HepG2 (cell line): ENCODE data around the gene NRSN2. TPM values are rescaled to one million over a fixed set of nuclear protein-coding genes. Genes with fewer than 3 reads are reported as not detected.

Experiments
- ATF7 ChIP-seq, 2 experiments: fragments of 450-650 bp in 1 of 2; sonication (generic) in 1 of 2; formaldehyde crosslinking in 1 of 2; IDR thresholded peaks; 2 replicates each; pipeline versions ENCODE4 v1.4.0 to v1.6.1; 2016 to 2020; ENCODE audit warnings: antibody characterized with exemption in 1 of 2, mild to moderate bottlenecking in 1 of 2, missing genetic modification reagents in 1 of 2
- IRX3 ChIP-seq: sonication (generic); formaldehyde crosslinking; IDR thresholded peaks from 2 replicates; pipeline ENCODE4 v1.8.1; 2023; ENCODE audit warnings: mild to moderate bottlenecking, low read depth, missing genetic modification reagents, borderline replicate concordance
- JUN ChIP-seq: sonication (generic); formaldehyde crosslinking; IDR thresholded peaks from 2 replicates; pipeline ENCODE4 v1.4.0; 2020; ENCODE audit warnings: mild to moderate bottlenecking, missing genetic modification reagents
- KDM5A ChIP-seq: fragments of 200-600 bp; sonication (generic); IDR thresholded peaks from 2 replicates; pipeline ENCODE4 v1.7.0; 2018; ENCODE audit warnings: antibody characterized with exemption, mild to moderate bottlenecking, low read length, borderline replicate concordance
- MED1 ChIP-seq: sonication (generic); formaldehyde crosslinking; IDR thresholded peaks from 2 replicates; pipeline ENCODE4 v1.4.0; 2020; ENCODE audit warnings: missing genetic modification reagents
- MTF1 ChIP-seq: sonication (generic); formaldehyde crosslinking; IDR thresholded peaks from 2 replicates; pipeline ENCODE4 v1.5.0; 2020; ENCODE audit warnings: missing genetic modification reagents
- NKX3-1 ChIP-seq: sonication (generic); formaldehyde crosslinking; IDR thresholded peaks from 2 replicates; pipeline ENCODE4 v1.5.0; 2020; ENCODE audit warnings: missing genetic modification reagents
- NR2F2 ChIP-seq: IDR thresholded peaks from 2 replicates; pipeline ENCODE4 v1.6.1; 2012; ENCODE audit warnings: low read depth, inconsistent platforms, borderline replicate concordance
- RAD21 ChIP-seq: fragments of 450-650 bp; formaldehyde crosslinking; IDR thresholded peaks from 2 replicates; pipeline ENCODE4 v1.5.0; 2020; ENCODE audit warnings: mild to moderate bottlenecking
- REXO4 ChIP-seq: sonication (generic); formaldehyde crosslinking; IDR thresholded peaks from 2 replicates; pipeline ENCODE4 v1.8.0; 2022; ENCODE audit warnings: missing genetic modification reagents, mild to moderate bottlenecking, borderline replicate concordance
- RFX3 ChIP-seq: IDR thresholded peaks from 2 replicates; pipeline ENCODE4 v1.6.1; 2016; ENCODE audit warnings: missing biosample characterization, missing genetic modification reagents
- SMAD3 ChIP-seq: sonication (generic); formaldehyde crosslinking; IDR thresholded peaks from 2 replicates; pipeline ENCODE4 v1.4.0; 2020; ENCODE audit warnings: missing genetic modification reagents
- YEATS4 ChIP-seq: sonication (generic); formaldehyde crosslinking; IDR thresholded peaks from 2 replicates; pipeline ENCODE4 v1.4.0; 2020; ENCODE audit warnings: missing genetic modification reagents, borderline replicate concordance
- ZNF136 ChIP-seq: sonication (generic); formaldehyde crosslinking; IDR thresholded peaks from 2 replicates; pipeline ENCODE4 v1.8.1; 2022; ENCODE audit warnings: low read depth, mild to moderate bottlenecking, moderate library complexity, missing genetic modification reagents
- ZNF282 ChIP-seq: fragments of 450-650 bp; IDR thresholded peaks from 2 replicates; pipeline ENCODE4 v1.6.1; 2018; ENCODE audit not compliant: partially characterized antibody
- ZNF329 ChIP-seq: sonication (generic); formaldehyde crosslinking; IDR thresholded peaks from 2 replicates; pipeline ENCODE4 v1.9.0; 2021; ENCODE audit warnings: low read depth, mild to moderate bottlenecking, missing genetic modification reagents
- polyA plus RNA-seq, 8 experiments: library from polyadenylated mRNA; depleted of rRNA in 3 of 8; stranded (reverse) in 7 of 8; unstranded in 1 of 8; fragments of >200 nt; fragmentation: Illumina TruSeq in 4 of 8; extraction: Trizol in 4 of 8; gene quantifications; 2 replicates each; pipeline versions ENCODE4 v1.2.1 to v1.2.3, GENCODE V29; 2011 to 2016; ENCODE audit warnings: low read depth in 4 of 8, missing spikeins in 1 of 8, mixed read lengths in 1 of 8; ENCODE audit not compliant: insufficient read depth in 1 of 8
- total RNA-seq, 5 experiments: library from RNA; depleted of rRNA; stranded (reverse); fragments of >200 nt; fragmentation: Illumina TruSeq; extraction: Trizol; gene quantifications; 2 replicates each; pipeline ENCODE4 v1.2.3, GENCODE V29; 2016; ENCODE audit warnings: low read depth in 1 of 5
- TF ChIP-seq, protein P1 (sequence below): sonication (generic); formaldehyde crosslinking; IDR thresholded peaks from 2 replicates; pipeline ENCODE4 v1.8.0; 2022; ENCODE audit warnings: low read depth, missing genetic modification reagents
- TF ChIP-seq, protein P2 (sequence below): sonication (generic); formaldehyde crosslinking; IDR thresholded peaks from 2 replicates; pipeline ENCODE4 v1.8.1; 2023; ENCODE audit warnings: mild to moderate bottlenecking, missing genetic modification reagents
- TF ChIP-seq, protein P3 (sequence below): sonication (generic); formaldehyde crosslinking; IDR thresholded peaks from 2 replicates; pipeline ENCODE4 v1.4.0; 2020; ENCODE audit warnings: mild to moderate bottlenecking, low read depth, missing genetic modification reagents
- TF ChIP-seq, protein P4 (sequence below): sonication (generic); formaldehyde crosslinking; IDR thresholded peaks from 2 replicates; pipeline ENCODE4 v1.8.1; 2023; ENCODE audit warnings: mild to moderate bottlenecking, missing genetic modification reagents, borderline replicate concordance
- TF ChIP-seq, protein P5 (sequence below): sonication (generic); formaldehyde crosslinking; conservative IDR thresholded peaks from 2 replicates; pipeline ENCODE4 v1.8.0; 2022; ENCODE audit warnings: missing genetic modification reagents

Gene NRSN2
- total and polyA plus RNA-seq, 2 of the 13 experiments (the other 11 are each of a cell fraction or from before 2014, with no cell fraction given) = 32.3 to 49.4 TPM

DNA sequence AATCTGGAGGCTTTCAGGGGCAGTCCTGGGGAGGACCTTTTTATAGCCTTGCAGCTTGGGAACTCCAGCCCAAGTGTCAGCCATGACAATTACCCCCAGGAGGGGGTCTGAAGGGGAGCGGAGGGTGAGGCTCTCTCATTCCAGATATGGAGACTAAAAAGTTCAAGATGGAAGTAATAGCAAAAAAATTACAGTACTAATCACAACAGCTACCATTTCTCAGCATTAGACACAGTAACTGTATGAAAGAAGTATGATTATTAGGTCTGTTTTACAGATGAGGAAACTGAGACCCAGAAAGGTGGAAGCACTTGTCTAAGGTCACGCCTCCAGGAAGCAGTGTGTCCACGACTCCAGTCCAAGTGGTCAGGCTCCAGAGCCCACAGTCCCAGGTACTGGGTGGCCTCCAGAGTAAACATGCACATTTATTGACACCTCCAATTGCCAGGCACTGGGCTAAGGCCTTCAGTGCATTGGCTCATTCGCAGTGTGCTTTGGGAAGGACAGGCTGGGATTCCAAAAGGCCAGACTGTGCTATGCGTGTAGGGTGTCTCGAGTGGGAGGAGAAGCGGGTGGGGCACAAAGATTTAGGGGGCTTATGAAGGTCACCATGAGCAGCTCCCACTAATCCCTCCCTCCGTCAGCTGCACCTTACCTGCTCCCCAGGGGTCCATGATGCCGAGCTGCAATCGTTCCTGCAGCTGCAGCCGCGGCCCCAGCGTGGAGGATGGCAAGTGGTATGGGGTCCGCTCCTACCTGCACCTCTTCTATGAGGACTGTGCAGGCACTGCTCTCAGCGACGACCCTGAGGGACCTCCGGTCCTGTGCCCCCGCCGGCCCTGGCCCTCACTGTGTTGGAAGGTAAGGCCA lies 2.3 kb downstream of the NRSN2 start (continued):
- TF ChIP-seq, protein P1, sequence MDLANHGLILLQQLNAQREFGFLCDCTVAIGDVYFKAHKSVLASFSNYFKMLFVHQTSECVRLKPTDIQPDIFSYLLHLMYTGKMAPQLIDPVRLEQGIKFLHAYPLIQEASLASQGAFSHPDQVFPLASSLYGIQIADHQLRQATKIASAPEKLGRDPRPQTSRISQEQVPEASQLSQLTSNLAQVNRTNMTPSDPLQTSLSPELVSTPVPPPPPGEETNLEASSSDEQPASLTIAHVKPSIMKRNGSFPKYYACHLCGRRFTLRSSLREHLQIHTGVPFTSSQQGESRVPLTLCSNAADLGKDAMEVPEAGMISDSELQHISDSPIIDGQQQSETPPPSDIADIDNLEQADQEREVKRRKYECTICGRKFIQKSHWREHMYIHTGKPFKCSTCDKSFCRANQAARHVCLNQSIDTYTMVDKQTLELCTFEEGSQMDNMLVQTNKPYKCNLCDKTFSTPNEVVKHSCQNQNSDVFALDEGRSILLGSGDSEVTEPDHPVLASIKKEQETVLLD = no peak
- TF ChIP-seq, protein P2, sequence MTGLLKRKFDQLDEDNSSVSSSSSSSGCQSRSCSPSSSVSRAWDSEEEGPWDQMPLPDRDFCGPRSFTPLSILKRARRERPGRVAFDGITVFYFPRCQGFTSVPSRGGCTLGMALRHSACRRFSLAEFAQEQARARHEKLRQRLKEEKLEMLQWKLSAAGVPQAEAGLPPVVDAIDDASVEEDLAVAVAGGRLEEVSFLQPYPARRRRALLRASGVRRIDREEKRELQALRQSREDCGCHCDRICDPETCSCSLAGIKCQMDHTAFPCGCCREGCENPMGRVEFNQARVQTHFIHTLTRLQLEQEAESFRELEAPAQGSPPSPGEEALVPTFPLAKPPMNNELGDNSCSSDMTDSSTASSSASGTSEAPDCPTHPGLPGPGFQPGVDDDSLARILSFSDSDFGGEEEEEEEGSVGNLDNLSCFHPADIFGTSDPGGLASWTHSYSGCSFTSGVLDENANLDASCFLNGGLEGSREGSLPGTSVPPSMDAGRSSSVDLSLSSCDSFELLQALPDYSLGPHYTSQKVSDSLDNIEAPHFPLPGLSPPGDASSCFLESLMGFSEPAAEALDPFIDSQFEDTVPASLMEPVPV (CRISPR knock-in tag) = peak; percentile 75; the same call in 1 of the 2 replicates
- TF ChIP-seq KDM5A = no peak
- peak; percentile 39; the same call in 1 of the 2 replicates for TF ChIP-seq ZNF329 (CRISPR knock-in tag)
- TF ChIP-seq MTF1 (CRISPR knock-in tag) = no peak
- TF ChIP-seq SMAD3 = 0 out of 2 replicates have a peak, but pooled peaks have one; percentile 24
- TF ChIP-seq JUN = no peak; the same call in 1 of the 2 replicates
- TF ChIP-seq NKX3-1 (CRISPR knock-in tag) = no peak
- TF ChIP-seq ZNF136 = no peak
- TF ChIP-seq, protein P3, sequence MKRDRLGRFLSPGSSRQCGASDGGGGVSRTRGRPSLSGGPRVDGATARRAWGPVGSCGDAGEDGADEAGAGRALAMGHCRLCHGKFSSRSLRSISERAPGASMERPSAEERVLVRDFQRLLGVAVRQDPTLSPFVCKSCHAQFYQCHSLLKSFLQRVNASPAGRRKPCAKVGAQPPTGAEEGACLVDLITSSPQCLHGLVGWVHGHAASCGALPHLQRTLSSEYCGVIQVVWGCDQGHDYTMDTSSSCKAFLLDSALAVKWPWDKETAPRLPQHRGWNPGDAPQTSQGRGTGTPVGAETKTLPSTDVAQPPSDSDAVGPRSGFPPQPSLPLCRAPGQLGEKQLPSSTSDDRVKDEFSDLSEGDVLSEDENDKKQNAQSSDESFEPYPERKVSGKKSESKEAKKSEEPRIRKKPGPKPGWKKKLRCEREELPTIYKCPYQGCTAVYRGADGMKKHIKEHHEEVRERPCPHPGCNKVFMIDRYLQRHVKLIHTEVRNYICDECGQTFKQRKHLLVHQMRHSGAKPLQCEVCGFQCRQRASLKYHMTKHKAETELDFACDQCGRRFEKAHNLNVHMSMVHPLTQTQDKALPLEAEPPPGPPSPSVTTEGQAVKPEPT (CRISPR knock-in tag) = no peak
- no peak for TF ChIP-seq RAD21 (CRISPR knock-in tag)
- TF ChIP-seq, protein P4, sequence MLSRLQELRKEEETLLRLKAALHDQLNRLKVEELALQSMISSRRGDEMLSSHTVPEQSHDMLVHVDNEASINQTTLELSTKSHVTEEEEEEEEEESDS (CRISPR knock-in tag) = 0 out of 2 replicates have a peak, but pooled peaks have one; percentile 48
- no peak for TF ChIP-seq NR2F2
- TF ChIP-seq ATF7 (IDR thresholded peaks at IDR 0.05) = no peak
- no peak for TF ChIP-seq ATF7 (CRISPR knock-in tag; IDR thresholded peaks at IDR 0.05)
- TF ChIP-seq ZNF282 = no peak
- TF ChIP-seq YEATS4 (CRISPR knock-in tag) = 0 out of 2 replicates have a peak, but pooled peaks have one; percentile 39
- TF ChIP-seq MED1 (CRISPR knock-in tag) = peak; percentile 86
- no peak for TF ChIP-seq IRX3
- no peak for TF ChIP-seq RFX3 (CRISPR knock-in tag)
- no peak for TF ChIP-seq REXO4 (CRISPR knock-in tag)
- TF ChIP-seq, protein P5, sequence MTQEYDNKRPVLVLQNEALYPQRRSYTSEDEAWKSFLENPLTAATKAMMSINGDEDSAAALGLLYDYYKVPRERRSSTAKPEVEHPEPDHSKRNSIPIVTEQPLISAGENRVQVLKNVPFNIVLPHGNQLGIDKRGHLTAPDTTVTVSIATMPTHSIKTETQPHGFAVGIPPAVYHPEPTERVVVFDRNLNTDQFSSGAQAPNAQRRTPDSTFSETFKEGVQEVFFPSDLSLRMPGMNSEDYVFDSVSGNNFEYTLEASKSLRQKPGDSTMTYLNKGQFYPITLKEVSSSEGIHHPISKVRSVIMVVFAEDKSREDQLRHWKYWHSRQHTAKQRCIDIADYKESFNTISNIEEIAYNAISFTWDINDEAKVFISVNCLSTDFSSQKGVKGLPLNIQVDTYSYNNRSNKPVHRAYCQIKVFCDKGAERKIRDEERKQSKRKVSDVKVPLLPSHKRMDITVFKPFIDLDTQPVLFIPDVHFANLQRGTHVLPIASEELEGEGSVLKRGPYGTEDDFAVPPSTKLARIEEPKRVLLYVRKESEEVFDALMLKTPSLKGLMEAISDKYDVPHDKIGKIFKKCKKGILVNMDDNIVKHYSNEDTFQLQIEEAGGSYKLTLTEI (CRISPR knock-in tag) = no peak
